IPS-11a (cell line): ENCODE results near the gene YIF1A.
"Not testable (repeated sequence)": the region's sequence is repeated elsewhere in the genome, so short reads cannot be mapped to it uniquely, and the experiment has no call there.

ENCODE experiments used
- H3K4me3 ChIP-seq: one replicate; pipeline ENCODE4 v1.5.1; 2013; ENCODE audit warnings: low read depth, low read length, control low read depth

YIF1A gene

DNA sequence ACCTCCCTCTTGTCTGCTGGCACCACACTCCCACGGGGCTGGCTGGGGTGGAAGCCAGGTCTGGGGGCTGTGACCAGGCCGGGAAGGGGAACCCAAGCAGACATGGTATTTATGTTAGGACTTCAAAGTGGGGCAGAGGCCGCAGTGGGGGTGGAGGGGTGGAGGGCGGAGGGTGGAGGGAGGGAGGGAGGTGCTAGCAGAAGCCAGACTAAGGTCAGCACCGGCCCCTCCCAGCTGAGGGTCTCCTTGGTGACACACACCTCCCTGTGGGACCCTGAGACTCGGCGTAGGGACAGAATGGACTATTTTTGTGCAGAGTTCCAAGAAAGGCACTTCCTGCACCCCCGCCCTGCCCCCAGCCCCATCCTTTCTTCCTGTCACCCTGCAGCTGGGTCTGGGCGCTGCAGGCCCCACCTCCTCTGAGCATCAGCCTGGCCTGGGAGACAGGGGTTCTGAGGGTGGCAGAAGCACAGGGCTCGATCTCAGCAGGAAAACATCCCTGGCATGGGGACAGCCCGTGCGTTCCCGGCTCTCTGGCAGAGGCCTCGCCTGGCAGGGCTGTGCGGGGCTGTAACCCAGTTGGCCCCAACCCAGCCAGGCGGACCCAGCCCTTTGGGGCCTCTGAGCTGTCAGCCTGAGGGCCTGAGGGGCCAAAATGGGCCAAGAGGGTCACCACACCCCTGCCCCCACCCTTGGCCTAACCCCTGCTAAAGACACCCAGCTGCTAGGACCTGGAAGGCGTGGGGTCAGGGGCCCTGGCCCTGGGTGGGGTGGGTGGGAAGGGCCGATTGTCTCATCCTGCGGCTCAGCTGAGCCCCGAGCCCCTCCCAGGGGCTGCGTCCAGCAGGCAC lies 37.5 kb upstream of the YIF1A start:
- no peak overlapping the region for H3K4me3 ChIP-seq

GRCh38 chr11:66325263-66325671 lies 36.3 kb upstream of the YIF1A start:
- H3K4me3 ChIP-seq = no peak overlapping the region

DNA sequence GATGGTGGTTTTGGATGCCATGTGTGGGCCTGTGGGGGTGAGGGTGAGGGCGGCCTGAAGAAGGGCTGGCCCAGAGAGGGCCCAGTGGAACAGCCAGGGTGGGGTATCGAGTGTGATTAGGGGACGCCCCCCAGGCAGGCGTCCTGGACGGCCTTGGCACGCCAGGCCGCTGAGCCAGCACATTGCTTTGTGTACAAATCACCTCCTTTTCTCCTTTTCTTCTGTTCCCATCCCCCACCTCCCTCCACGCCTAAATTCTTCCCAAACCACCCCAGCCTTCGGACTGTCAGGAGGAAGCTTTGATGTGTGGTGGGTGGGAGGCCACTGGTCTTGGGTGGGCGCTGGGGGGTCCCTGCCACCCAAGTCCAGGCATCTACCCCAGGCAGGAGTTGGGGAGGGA lies 35.7 kb upstream of the YIF1A start:
- no peak overlapping the region for H3K4me3 ChIP-seq

GRCh38 chr11:66323684-66324083 lies 34.7 kb upstream of the YIF1A start:
- H3K4me3 ChIP-seq = no peak overlapping the region

DNA sequence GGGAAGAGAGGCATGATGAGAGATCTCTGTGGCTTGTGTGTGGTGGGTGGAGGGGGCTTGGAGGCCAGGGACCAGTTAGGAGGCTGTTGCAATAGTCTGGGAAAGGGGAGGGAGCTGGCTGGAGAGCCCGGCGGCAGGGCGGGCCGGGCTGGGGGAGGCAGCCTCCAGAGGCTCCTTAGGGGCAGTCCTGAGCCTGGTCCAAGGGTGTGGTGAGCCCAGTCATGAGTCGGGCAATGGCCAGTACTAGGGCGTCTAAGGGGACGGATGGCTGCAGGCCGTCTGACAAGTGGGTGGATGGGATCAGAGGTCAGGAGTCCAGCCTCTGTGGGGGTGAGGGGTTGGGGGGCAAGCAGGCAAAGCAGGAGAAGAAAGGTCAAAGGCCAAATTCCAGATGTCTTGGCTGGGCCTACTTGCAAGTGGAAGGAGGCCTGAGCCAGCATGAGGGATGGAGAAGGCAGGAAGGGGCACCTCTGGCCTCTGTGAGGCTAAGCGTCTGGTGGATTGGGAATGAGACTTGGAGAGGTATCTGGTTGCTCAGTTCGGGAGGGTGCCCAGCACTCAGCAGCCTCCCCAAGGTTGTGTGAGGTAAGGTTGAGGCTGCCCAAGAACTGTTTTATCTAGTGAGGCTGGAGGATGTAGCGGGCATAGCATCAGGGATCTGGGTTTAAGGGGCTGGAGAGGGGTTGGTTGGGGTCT lies 33.9 kb upstream of the YIF1A start:
- no peak overlapping the region for H3K4me3 ChIP-seq

DNA sequence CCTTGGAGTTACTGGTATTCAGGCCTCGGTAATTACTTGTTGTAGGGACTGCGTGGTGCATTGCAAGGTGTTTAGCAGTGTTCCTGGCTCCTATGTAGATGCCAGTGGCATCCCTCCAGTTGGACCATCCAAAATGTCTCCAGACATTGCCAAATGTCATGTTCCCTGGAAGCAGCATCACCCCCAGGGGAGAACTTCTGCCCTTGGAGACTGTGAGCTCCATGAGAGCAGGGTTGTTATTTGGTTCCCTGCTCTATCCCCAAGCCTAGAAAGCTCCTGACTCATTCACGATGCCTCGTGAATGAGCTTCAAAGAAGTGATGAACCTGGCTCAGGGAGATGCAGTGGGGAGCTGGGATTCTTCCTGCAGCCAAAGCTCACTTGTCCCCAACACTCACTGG lies 32.7 kb upstream of the YIF1A start:
- H3K4me3 ChIP-seq = no peak overlapping the region

GRCh38 chr11:66320748-66321147 lies 31.8 kb upstream of the YIF1A start:
- H3K4me3 ChIP-seq = not testable (repeated sequence)

DNA sequence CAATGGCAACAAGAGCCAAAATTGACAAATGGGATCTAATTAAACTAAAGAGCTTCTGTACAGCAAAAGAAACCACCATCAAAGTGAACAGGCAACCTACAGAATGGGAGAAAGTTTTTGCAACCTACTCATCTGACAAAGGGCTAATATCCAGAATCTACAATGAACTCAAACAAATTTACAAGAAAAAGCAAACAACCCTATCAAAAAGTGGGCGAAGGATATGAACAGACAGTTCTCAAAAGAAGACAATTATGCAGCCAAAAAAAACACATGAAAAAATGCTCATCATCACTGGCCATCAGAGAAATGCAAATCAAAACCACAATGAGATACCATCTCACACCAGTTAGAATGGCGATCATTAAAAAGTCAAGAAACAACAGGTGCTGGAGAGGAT lies 31.3 kb upstream of the YIF1A start:
- not testable (repeated sequence) for H3K4me3 ChIP-seq

DNA sequence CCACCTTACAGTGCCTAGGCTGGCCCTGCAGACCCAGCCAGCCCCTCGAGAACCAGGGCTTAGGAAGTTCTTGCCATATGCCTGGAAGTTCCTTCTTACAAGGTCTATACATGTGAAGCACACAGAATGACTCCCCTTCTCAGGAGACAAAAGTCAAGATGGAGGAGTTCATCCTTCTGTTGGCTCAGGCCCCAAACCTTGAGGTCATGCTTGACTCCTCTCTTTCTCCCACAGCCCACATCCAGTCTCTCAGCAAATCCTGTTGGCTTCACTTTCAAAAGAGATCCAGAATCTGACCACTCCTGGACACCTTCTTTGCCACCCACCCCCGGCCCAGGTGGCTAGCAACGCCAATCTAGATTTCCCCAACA lies 29.6 kb upstream of the YIF1A start:
- H3K4me3 ChIP-seq = no peak overlapping the region

DNA sequence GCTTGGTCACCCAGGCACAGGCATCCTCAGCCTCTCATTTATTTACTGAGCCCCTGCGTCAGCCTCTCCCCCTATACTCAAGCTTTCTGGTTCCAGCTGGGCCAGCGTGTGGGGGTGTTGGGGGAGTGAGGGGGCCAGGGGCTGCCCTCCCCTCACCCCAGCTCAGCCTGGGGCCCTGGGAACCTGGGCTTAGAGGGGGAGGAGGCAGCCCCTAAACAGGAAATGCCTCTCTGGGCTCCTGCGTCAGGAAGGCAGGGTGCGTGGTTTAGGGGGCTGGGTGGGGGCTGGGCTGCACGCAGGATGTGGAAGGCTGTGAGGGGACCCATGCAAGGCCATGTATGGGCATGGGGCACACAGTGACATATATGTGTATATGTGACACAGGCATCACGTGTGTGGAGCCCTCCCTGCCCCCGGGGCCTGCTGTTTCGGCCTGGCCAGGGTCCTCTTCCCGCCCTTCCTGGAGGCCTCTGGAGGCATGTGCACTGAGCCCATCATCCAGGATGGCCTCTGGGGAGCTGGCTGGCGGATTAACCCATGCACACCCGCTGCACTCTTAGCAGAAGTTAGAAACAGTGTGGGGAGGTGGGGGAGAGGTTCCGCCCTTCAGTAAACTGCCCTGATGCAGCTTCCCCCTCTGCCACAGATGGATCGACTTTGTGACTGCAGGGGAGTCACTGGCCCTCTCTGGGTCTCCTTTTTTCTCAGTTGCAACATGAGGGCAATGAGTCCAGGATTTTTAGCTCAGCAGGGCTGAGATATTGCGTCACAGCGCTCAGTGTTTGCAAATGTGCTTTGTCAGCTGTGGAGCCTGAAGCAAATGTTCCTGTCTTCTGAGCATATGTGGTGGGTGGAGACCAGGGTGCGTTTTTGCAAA lies 29.0 kb upstream of the YIF1A start:
- H3K4me3 ChIP-seq = no peak overlapping the region

GRCh38 chr11:66317322-66317722 lies 28.4 kb upstream of the YIF1A start:
- H3K4me3 ChIP-seq = no peak overlapping the region

GRCh38 chr11:66316849-66317251 lies 27.9 kb upstream of the YIF1A start, which contains the start of gene CD248:
TSS of gene CD248 (minus strand) at chr11:66317044. CDS start at chr11:66317027, 17 bp downstream.
- no peak within 1 kb of the TSS for H3K4me3 ChIP-seq

DNA sequence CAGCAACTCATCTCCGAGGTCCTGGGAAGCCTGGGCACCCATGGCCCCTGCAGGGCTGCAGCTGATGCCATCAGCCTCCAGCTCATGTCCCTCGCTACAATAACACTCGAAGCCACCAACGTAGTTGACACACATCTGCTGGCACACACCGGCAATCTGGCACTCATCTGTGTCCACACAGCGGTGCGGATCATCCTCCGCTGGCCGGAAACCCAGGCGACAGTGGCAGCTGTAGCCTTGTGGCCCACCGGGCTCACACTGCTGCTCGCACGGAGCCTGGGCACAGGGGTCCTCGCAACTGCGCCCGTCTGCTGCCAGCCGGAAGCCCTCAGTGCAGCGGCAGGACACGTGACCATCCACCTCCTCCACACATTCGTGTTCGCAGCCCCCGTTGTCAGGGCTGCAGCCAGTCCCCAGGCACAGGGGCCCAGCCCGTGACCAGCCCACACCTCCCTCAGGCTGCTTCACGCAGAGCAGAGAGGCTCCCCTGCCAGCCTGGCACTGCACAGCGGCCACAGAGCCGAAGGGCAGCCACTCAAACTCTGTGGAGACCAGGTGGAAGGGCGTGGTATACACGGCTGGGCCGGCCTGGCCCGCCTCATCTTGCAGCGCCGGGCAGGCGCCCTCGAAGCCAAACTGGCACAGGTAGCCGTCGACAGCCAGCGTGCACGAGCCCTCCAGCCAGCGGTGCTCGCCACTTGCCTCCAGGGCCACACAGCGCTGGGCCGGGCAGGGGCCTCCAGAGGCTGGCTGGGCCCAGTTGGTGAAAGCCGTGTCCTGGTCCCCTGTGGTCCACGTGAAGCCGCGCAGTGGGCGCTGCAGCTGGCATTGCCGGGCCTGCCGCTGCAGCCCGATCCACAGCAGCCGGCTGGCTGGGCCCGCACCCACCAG lies 27.2 kb upstream of the YIF1A start:
- no peak overlapping the region for H3K4me3 ChIP-seq

GRCh38 chr11:66315498-66315885 lies 26.5 kb upstream of the YIF1A start:
- H3K4me3 ChIP-seq = no peak overlapping the region

- no peak overlapping the region for H3K4me3 ChIP-seq
These were observed 25.9 kb upstream of the YIF1A start for GRCh38 chr11:66314561-66315497.

GRCh38 chr11:66314186-66314501 lies 25.2 kb upstream of the YIF1A start:
- no peak overlapping the region for H3K4me3 ChIP-seq

DNA sequence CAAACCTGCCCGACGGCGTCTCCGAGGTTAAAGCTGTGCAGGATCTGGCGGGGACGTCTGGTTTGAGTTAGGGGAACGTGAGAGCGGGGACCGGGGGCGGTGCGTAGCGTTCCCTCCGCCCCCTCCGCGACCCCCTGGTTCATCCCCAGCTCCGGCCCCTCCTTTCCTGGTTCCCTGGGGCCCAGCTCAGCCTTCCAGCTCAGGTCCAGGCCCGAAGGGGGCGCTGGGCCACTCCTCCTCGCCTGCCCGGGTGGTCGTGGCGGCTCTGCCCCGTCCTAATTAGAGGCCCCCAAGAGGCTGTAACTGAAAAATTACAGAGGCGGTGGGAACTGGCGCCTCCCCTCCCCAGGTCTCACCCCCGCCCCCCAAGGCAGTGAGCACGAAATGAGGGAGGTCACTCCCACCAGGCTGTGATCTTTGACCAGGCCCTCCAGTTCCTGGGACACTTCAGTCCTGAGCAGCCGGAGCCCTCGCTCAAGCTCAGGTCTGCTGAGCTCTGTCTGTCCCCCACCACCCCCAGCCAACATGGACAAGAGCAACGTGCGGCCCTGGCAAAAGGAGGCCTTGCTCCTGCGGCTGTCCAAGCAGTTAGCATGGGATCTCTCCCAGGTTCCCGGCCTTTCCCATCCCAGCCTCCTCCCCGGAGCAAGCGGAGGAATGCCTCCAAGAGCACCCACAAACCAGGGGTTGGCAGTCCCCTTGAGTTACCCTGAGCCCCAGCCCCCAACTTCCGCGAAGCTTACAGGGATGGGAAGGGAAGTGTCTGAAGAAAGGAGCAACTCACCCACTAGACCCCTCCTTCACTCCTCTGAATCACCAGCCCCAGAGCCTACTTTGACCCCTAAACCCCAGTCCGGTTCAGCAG lies 24.6 kb upstream of the YIF1A start:
- H3K4me3 ChIP-seq = peak overlapping the region; percentile 39

- H3K4me3 ChIP-seq = peak overlapping the region; percentile 63
These were observed 23.8 kb upstream of the YIF1A start for GRCh38 chr11:66312549-66313320.
